ENCODE data around the gene USP25.

Gene USP25

GRCh38 chr21:15742694-15743093 is 12.9 kb downstream of the USP25 start:
- no peak overlapping the region for H3K4me3 Mint-ChIP-seq
- H3K27ac Mint-ChIP-seq: no peak overlapping the region
- H3K9me3 Mint-ChIP-seq: peaks cover 2 to 4% of the 10 kb centered on the region in 2 donors
- H3K4me1 Mint-ChIP-seq: peaks cover 43 to 75% of the 10 kb centered on the region in 2 donors
- no peak for DNase-seq
- peaks cover 17 to 34% of the 10 kb centered on the region in 2 donors for H3K36me3 Mint-ChIP-seq
- H3K27me3 Mint-ChIP-seq: no peaks in the 10 kb centered on the region
- ATAC-seq (replicated peaks): no peak

- peaks cover 2 to 4% of the 10 kb centered on the region in 2 donors for H3K9me3 Mint-ChIP-seq
- H3K4me3 Mint-ChIP-seq: no peak overlapping the region
- no peaks in the 10 kb centered on the region for H3K27me3 Mint-ChIP-seq
- ATAC-seq (replicated peaks): no peak
- no peak overlapping the region for H3K27ac Mint-ChIP-seq
- peaks cover 17 to 28% of the 10 kb centered on the region in 2 donors for H3K36me3 Mint-ChIP-seq
- DNase-seq: no peak
- H3K4me1 Mint-ChIP-seq: peaks cover 39 to 74% of the 10 kb centered on the region in 2 donors
Observed at GRCh38 chr21:15743593-15743992, 13.8 kb downstream of the USP25 start.

GRCh38 chr21:15744926-15745325 is 15.1 kb downstream of the USP25 start:
- ATAC-seq (replicated peaks) (no peak), DNase-seq (no peak)
- peaks cover 38 to 74% of the 10 kb centered on the region in 2 donors for H3K4me1 Mint-ChIP-seq
- no peak overlapping the region for H3K27ac Mint-ChIP-seq
- peaks cover 18 to 34% of the 10 kb centered on the region in 2 donors for H3K36me3 Mint-ChIP-seq
- H3K27me3 Mint-ChIP-seq: no peaks in the 10 kb centered on the region
- H3K9me3 Mint-ChIP-seq: peaks cover 2 to 4% of the 10 kb centered on the region in 2 donors
- no peak overlapping the region for H3K4me3 Mint-ChIP-seq

GRCh38 chr21:15748586-15748985 is 18.8 kb downstream of the USP25 start:
- DNase-seq: no peak
- no peaks in the 10 kb centered on the region for H3K27me3 Mint-ChIP-seq
- peaks cover 31 to 69% of the 10 kb centered on the region in 2 donors for H3K4me1 Mint-ChIP-seq
- no peak for ATAC-seq (replicated peaks)
- peaks cover 12 to 21% of the 10 kb centered on the region in 2 donors for H3K36me3 Mint-ChIP-seq
- peaks cover 2% of the 10 kb centered on the region in 2 donors for H3K9me3 Mint-ChIP-seq
- H3K27ac Mint-ChIP-seq: no peak overlapping the region
- H3K4me3 Mint-ChIP-seq: no peak overlapping the region

GRCh38 chr21:15749082-15749860 is 19.5 kb downstream of the USP25 start:
- no peak overlapping the region for H3K4me3 Mint-ChIP-seq
- peaks cover 10 to 15% of the 10 kb centered on the region in 2 donors for H3K36me3 Mint-ChIP-seq
- H3K4me1 Mint-ChIP-seq: peaks cover 33 to 69% of the 10 kb centered on the region in 2 donors
- ATAC-seq (replicated peaks): no peak
- DNase-seq: no peak
- H3K27ac Mint-ChIP-seq: peak overlapping the region; percentile 85
- peaks cover 2% of the 10 kb centered on the region in 2 donors for H3K9me3 Mint-ChIP-seq
- no peaks in the 10 kb centered on the region for H3K27me3 Mint-ChIP-seq

GRCh38 chr21:15749861-15750159 is 20.0 kb downstream of the USP25 start:
- Mint-ChIP-seq H3K27ac (peak overlapping the region; percentile 85), H3K4me1 (peaks cover 39 to 71% of the 10 kb centered on the region in 2 donors), H3K4me3 (no peak overlapping the region), H3K9me3 (peaks cover 2 to 3% of the 10 kb centered on the region in 2 donors), H3K27me3 (no peaks in the 10 kb centered on the region), H3K36me3 (peaks cover 8 to 14% of the 10 kb centered on the region in 2 donors)
- ATAC-seq (replicated peaks): no peak
- DNase-seq: no peak

GRCh38 chr21:15751037-15751436 is 21.3 kb downstream of the USP25 start:
- no peak overlapping the region for H3K4me3 Mint-ChIP-seq
- H3K36me3 Mint-ChIP-seq: peaks cover 10 to 14% of the 10 kb centered on the region in 2 donors
- no peak for ATAC-seq (replicated peaks)
- no peak for DNase-seq
- H3K4me1 Mint-ChIP-seq: peaks cover 41 to 79% of the 10 kb centered on the region in 2 donors
- H3K27me3 Mint-ChIP-seq: no peaks in the 10 kb centered on the region
- peaks cover 0 to 1% of the 10 kb centered on the region in 2 donors for H3K9me3 Mint-ChIP-seq
- no peak overlapping the region for H3K27ac Mint-ChIP-seq

GRCh38 chr21:15751546-15751945 is 21.8 kb downstream of the USP25 start:
- no peak overlapping the region for H3K4me3 Mint-ChIP-seq
- no peak for DNase-seq

GRCh38 chr21:15752763-15753407 is 23.1 kb downstream of the USP25 start:
- Mint-ChIP-seq H3K27ac (no peak overlapping the region), H3K27me3 (no peaks in the 10 kb centered on the region), H3K4me3 (no peak overlapping the region), H3K36me3 (peaks cover 20 to 27% of the 10 kb centered on the region in 2 donors), H3K4me1 (peaks cover 45 to 87% of the 10 kb centered on the region in 2 donors), H3K9me3 (peaks cover 9 to 12% of the 10 kb centered on the region in 2 donors)
- ATAC-seq (replicated peaks): peak in 1 of 2 donors; percentile 29
- no peak for DNase-seq

More at GRCh38 chr21:15751546-15751945, 21.8 kb downstream of the USP25 start:
- peaks cover 10 to 14% of the 10 kb centered on the region in 2 donors for H3K36me3 Mint-ChIP-seq
- no peak for ATAC-seq (replicated peaks)
- H3K27me3 Mint-ChIP-seq: no peaks in the 10 kb centered on the region
- H3K27ac Mint-ChIP-seq: no peak overlapping the region
- H3K9me3 Mint-ChIP-seq: peaks cover 0 to 1% of the 10 kb centered on the region in 2 donors
- H3K4me1 Mint-ChIP-seq: peaks cover 41 to 80% of the 10 kb centered on the region in 2 donors

- Mint-ChIP-seq H3K9me3 (peaks cover 11 to 12% of the 10 kb centered on the region in 2 donors), H3K4me3 (peak overlapping the region in 1 of 2 donors; percentile 16), H3K27me3 (no peaks in the 10 kb centered on the region), H3K4me1 (peaks cover 43 to 79% of the 10 kb centered on the region in 2 donors), H3K27ac (no peak overlapping the region), H3K36me3 (peaks cover 22 to 35% of the 10 kb centered on the region in 2 donors)
- no peak for ATAC-seq (replicated peaks)
- DNase-seq: no peak
Observed at GRCh38 chr21:15753741-15754140, 24.0 kb downstream of the USP25 start.

GRCh38 chr21:15754640-15755039 is 24.9 kb downstream of the USP25 start:
- ATAC-seq (replicated peaks) (peak; percentile 38 to 51), DNase-seq (no peak)
- H3K36me3 Mint-ChIP-seq: peaks cover 22 to 32% of the 10 kb centered on the region in 2 donors
- no peaks in the 10 kb centered on the region for H3K27me3 Mint-ChIP-seq
- no peak overlapping the region for H3K27ac Mint-ChIP-seq
- H3K4me3 Mint-ChIP-seq: peak overlapping the region in 1 of 2 donors; percentile 26
- H3K4me1 Mint-ChIP-seq: peaks cover 41 to 76% of the 10 kb centered on the region in 2 donors
- peaks cover 13 to 15% of the 10 kb centered on the region in 2 donors for H3K9me3 Mint-ChIP-seq

GRCh38 chr21:15755125-15755524 is 25.3 kb downstream of the USP25 start:
- Mint-ChIP-seq H3K4me1 (peaks cover 40 to 76% of the 10 kb centered on the region in 2 donors), H3K27ac (no peak overlapping the region), H3K36me3 (peaks cover 21 to 30% of the 10 kb centered on the region in 2 donors), H3K27me3 (no peaks in the 10 kb centered on the region), H3K9me3 (peaks cover 15% of the 10 kb centered on the region in 2 donors), H3K4me3 (no peak overlapping the region)
- ATAC-seq (replicated peaks): no peak
- no peak for DNase-seq

GRCh38 chr21:15759469-15759868 is 29.7 kb downstream of the USP25 start:
- Mint-ChIP-seq H3K4me1 (peaks cover 37 to 64% of the 10 kb centered on the region in 2 donors), H3K36me3 (peaks cover 30 to 51% of the 10 kb centered on the region in 2 donors), H3K27ac (no peak overlapping the region), H3K4me3 (no peak overlapping the region), H3K9me3 (peaks cover 15 to 16% of the 10 kb centered on the region in 2 donors), H3K27me3 (no peaks in the 10 kb centered on the region)
- ATAC-seq (replicated peaks) (no peak), DNase-seq (no peak)

- peaks cover 14 to 15% of the 10 kb centered on the region in 2 donors for H3K9me3 Mint-ChIP-seq
- ATAC-seq (replicated peaks) (no peak), DNase-seq (no peak)
- H3K27me3 Mint-ChIP-seq: no peaks in the 10 kb centered on the region
- H3K4me3 Mint-ChIP-seq: no peak overlapping the region
- peaks cover 27 to 54% of the 10 kb centered on the region in 2 donors for H3K4me1 Mint-ChIP-seq
- peaks cover 22 to 45% of the 10 kb centered on the region in 2 donors for H3K36me3 Mint-ChIP-seq
- H3K27ac Mint-ChIP-seq: no peak overlapping the region
Observed at GRCh38 chr21:15761507-15762100, 31.8 kb downstream of the USP25 start.
